HG03432 (cell line): Measurements from ENCODE around the gene ABCA2.
A peak's percentile ranks its signal among the peaks of the same experiment; 100 is the strongest.

Experiments used
- ATAC-seq: cut with Tn5 transposase; IDR thresholded peaks from one replicate; pipeline ENCODE4 v1.9.1; 2021; ENCODE audit warnings: mild to moderate bottlenecking, moderate library complexity; ENCODE audit not compliant: unreplicated experiment

ABCA2 gene

DNA sequence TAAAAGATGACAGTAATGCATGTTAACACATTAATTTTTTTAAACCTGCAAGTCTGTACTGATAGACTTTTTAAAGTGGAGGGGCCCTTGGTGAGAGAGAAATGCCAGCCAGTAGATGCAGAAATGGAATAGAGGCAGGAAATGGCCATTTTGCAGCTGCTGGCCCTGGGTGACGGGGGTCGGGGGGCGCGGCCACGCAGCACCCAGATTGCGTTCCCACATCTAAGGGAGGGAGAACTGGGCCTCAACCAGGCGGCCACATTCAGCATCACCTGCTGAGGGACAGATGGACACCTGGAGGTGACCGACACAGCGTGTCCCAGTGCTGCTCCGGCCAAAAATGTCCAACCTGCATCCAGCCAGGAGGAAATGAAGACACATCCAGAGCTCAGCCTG lies 25.4 kb downstream of the ABCA2 start:
- ATAC-seq = no peak

DNA sequence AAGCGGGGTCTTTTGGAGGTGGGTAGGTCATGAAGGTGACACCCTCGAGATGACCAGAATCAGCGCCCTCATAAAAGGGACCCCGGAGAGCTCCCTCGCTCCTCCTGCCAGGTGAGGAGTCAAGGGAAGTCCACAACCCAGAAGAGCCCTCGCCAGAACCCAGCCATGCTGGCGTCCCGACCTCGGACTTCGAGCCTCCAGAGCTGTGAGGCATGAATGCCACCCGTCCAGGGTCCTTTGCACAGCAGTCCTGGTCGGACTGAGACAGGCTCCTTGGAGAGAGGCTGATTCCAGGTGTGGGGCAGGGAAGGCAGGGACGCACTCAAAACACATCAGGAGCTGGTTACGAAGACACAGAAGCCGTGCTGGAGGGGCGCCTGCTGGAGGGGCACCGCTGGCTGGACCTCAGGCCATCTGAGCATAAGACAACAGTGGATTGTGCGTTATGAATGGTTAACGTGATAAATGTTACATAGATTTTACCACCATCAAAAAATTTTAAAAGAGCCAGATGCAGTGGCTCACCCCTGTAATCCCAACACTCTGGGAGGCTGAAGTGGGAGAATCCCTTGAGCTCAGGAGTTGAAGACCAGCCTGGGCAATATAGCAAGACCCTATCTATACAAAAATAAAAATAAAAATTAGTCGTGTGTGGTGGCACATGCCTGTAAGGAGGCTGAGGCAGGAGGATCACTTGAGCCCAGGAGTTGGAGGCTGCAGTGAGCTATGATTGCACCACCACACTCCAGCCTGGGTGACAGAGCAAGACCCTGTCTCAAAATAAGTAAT lies 26.0 kb downstream of the ABCA2 start:
- no peak for ATAC-seq

DNA sequence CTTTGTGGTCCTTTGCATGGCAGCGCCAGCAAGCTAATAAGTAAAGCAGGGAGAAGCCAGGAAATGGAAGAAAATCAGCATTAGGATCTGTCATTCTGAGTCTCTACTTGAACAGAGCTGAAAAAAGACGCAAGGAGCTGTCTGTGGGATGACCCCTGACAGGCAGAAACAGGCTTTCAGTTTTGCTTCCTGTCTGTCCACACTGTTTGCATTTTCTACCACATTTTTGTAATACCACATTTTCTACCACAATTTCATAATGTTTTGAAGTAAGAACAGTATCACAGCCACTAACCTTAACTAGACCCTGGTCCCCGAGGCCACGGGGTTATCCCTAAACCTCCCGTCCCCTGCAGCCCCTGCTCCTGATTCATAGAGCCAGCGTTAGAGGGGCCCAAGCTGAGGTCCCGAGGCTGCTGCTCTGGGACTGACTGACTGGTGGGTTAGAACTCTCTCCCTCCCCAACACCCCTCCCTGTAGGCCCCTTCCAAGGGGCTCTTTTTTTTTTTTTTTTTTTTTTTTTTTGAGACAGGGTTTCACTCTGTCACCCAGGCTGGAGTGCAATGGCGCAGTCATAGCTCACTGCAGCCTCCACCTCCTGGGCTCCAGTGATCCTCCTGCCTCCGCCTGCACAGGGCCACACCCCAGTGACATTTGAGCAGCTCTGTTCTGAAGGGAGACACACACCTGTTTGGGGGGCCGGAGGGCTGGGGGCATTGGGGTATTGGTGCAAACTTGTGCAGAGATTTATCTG lies 27.7 kb downstream of the ABCA2 start:
- ATAC-seq = no peak

DNA sequence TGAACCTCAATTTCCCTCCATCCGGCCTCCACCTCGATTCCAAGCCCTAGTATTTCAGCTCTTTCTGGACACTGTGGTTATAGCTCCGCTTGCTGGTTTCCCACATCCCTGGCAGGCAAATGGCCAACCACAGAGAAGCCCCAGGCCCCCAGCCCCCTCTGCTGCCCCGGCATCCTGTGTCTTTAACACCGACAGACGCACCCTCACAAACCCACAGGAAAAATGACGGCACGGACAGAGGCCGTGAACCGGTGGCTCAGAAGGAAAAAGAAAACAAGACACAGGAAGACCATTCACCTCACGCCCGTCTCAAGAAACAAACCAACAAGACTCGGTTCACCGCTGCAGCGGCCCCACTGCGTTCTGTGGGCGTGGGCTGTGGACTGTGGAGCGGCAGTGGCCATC lies 30.2 kb downstream of the ABCA2 start:
- ATAC-seq = no peak

DNA sequence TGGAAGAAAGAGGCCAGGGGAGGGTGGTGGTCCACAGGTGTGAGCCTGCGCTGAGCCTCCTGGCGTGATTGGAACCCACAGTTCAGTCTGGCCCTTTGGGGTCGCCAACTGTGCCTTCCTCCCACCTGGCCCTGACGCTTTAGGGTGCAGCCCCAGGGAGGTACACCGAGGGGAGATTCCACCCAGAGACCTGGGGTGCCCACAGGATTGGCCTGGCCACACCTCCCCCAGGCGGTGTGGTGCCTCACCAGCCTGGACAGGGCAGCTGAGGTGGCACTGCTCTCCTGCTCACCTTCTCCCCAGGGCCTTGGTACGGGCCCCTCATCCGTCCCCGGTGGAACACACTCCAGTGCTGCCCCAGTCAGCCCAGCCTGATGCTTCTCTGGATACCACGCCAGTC lies 30.7 kb downstream of the ABCA2 start:
- ATAC-seq = no peak

DNA sequence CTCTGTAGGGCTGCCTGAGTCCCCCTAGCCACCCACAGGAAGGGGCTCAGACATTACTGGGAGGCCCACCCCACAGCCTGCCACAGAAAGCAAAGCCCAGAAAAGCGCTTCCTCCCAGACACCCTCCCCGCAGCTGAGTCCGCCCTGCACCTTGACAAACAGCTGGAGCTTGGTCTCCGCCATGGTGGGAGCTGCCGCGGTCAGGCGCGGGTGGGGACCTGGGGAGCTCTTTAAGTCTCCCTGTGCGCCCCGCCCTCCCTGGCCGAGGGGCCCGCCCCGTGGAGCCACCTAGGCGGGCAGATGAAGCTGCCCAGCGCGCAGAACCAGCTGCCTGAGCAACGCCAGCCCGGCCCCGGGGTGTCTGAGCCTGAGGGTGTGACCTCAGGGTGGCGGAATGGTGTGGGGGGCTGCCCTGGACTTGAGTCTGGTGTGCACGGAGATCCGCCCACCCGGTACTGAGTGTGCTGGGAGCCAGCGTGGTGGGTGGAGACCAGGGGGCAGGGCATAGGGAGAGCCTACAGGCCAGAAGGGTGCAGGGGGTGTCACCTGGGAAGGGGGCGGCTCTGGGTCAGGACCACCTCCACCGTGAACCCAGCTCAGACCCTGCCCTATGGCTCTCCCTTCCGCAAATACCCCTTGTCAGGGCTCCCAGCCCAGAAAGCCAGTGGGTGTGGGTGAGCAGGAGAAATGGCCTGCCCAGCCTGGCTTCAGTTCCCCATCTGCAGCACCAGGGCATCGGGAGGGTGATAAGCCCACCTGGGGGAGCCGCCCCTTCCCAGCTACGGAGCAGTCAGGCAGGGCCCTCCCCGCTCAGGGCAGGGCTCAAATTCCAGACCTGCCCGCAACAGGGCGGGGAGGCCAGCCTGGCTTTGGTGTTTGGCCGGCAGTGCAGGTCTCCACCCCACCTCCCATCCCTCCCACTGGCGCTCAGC lies 31.4 kb downstream of the ABCA2 start, which contains the start of gene CLIC3:
Gene CLIC3, minus strand, starts transcription at position 208 of the 932 bp plus-strand sequence. Its CDS starts 25 bp downstream, at position 183.
- no peak for ATAC-seq

DNA sequence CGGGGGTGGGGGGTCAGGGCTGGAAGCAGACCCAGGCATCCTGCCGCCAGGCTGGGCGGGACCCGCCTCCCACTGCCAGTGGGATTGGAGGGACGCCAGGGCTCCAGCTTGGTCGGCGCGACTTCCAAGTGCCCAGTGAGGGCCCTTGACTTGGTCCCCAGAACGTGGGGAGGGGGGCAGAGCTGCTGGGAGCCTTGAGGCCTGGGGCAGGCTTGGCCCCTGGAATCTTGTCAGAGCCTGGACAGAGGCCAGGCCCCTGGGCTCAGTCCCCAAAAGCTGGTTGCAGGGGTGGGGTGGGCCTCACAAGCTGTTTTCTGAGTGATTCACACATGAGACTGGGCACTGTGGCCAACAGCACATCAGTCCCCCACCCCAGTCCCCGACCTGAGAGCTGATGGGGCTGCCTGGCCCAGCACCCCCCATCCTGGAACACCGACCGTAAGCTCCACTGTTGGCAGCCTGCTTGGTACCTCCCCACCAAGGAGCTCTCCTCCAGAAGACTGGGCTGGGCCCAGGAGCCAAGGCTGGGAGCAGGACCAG lies 32.2 kb downstream of the ABCA2 start:
- ATAC-seq = no peak

DNA sequence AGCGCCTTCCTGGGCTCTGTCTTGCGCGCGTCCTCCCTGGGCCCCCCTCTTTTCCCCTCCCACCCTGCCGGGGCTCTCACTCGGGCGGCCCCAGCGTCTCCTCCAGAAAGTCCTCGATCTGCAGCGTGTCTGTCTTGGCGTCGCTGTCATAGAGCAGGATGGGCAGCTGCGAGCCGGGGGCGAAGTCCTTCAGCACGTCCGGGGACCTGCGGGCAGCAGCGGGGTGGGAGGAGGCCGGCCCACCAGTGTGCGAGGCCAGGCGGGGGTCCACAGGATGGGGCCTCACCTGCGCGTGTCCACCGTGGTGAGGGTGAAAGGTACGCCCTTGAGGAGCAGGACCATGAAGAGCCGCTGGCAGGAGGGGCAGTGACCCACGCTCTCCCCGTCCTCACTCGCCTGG lies 32.7 kb downstream of the ABCA2 start:
- ATAC-seq = no peak

DNA sequence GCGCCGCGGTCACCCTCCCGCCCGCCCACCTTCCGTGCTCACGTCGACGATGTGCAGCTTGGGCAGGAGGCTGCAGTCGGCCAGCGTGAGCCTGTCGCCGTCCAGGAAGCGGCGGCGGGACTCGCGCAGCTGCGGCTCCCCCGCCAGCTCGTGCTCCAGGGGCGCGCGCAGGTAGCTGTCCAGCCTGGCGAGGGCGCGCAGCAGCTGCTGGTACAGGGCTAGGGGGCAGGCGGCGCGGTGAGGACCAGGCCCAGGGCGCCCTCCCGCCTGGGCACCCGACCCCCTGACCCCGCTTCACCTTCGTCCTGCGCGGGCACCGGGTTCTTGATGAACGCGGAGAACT lies 33.2 kb downstream of the ABCA2 start:
- ATAC-seq = no peak

DNA sequence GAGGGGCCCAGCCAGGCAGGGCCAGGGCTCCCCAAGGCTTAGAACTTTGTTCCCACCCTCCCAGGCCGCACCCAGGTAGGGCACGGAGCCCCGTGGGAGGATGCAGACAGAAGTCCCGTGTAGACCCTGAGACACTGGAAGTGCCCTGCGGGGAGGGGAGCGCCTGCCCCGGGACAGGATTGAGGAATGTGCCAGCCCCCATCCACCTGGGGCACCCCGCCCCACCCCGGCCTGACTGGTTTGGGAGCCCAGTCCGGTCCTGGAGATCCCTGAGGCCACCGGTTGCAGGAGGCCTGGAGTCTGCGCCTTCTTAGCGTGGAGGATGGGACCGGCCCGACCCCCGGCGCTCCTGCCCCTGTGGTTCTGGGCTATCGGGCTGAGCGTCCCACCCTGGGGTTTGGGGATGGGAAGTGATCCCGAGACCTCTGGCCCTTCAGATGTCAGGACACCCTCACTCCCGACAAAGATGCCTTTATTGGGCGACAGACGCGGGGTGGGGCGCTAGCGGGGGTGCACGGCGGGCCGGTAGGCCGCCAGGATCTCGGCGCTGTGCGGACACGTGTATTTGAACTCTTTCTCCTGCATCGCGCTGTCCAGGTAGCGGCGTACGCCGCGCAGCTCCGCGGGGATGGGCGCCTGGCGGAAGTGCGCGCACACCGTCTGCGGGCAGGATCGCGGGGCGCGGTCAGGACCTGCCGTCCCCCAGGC lies 33.7 kb downstream of the ABCA2 start:
- ATAC-seq = no peak

DNA sequence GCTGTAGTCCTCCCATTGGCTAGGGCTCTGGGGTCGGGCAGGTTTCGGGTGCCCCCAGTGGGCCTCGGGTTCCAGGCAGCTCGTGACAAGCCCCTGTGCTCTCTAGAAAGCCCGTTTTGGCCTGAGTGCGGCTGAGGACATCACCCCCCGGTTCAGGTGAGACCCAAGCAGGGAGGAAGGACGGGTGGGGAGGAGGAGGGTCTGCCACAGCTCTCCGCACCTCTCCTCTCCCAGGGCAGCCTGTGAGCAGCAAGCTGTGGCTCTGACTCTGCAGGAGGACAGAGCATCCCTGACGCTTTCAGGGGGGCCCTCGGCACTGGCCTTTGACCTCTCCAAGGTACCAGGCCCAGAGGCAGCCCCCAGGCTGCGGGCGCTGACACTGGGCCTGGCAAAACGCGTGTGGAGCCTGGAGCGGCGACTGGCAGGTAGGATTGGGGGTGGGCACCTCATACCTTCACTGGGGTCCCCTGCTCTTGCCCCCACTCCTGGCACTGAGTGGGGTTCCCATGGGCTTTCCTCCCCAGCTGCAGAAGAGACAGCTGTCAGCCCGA lies 35.1 kb downstream of the ABCA2 start:
- ATAC-seq = no peak

DNA sequence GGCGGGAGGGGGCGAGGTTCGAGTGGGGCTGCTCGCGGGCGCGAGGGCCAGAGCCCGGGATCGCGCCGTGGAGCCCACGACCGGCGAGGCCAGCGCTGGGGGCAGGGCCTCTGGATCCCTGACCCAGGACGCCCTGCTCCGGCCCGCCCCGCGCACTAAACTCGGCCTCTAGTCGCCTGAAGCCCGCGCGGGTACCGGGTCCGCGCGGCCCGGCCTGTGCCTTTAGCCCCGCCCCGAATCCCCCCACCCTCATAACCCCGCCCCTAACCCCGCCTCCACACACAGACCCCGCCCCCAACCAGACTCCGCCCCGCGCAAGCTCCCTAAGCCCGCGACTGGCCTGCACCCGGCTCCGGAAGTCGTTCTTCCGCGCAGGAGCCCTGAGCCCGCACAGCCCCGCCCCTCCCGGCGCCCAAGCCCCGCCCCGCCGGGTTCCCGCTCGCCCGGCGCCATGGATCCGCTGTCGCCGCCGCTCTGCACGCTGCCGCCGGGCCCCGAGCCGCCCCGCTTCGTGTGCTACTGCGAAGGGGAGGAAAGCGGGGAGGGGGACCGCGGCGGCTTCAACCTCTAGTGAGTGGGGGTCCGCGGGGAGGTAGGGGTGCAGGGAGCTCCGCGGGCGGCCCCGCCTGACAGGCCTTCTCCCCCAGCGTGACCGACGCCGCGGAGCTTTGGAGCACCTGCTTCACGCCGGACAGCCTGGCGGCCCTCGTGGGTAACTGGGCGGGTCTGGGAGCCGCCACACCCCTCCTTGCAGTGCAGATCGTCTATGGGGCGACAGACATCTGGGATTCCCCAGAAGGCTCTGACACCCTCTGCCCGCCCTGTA lies 35.8 kb downstream of the ABCA2 start, which contains the start of gene PAXX:
Gene PAXX, plus strand, starts transcription at position 430 of the 826 bp plus-strand sequence. Its CDS starts 22 bp downstream, at position 452.
- peak; percentile 74 for ATAC-seq

DNA sequence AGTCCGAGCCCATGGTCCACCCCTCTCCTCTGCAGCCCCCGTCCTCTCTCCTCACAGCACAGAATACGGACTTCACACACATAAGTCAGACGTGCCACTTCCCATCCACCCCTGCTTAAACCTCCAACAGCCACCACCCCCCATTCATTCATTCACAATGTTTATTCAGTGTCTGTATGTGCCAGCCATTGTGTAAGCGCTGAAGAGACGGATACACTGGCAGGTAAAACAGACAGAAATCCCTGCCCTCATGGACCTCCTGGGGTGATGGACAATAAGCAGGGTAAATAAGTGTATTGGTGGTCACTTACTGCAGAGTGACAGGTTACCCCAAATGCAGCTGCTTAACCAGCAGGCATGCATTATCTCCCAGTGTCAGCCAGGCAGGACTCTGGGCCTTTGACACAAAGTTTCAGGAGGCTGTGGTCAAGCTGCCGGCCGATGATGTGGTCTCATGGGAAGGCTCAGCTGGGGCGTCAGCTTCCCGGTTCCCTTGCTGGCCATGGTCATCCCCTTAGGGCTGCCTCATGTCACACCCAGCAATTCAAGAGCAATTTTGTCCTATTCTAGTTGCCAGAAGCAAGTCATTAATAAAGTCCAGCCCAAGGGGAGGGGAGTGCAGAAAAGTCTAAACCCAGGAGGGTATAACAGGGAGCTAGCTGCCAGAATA lies 37.7 kb downstream of the ABCA2 start:
- ATAC-seq = no peak

DNA sequence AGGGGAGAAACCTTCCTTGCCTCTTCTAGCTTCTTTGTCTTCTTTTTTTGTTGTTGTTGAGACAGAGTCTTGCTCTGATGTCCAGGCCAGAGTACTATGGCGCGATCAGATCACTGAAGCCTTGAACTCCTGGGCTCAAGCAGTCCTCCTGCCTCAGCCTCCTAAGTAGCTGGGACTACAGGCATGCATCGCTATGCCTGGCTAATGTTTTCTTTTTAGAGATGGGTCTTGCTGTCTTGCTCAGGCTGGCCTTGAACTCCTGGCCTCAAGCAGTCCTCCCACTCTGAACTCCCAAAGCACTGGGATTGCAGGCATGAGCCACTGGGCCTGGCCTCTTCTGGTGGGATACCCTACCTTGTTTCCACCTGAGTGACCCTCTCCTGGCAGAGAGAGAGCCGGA lies 39.2 kb downstream of the ABCA2 start:
- no peak for ATAC-seq

DNA sequence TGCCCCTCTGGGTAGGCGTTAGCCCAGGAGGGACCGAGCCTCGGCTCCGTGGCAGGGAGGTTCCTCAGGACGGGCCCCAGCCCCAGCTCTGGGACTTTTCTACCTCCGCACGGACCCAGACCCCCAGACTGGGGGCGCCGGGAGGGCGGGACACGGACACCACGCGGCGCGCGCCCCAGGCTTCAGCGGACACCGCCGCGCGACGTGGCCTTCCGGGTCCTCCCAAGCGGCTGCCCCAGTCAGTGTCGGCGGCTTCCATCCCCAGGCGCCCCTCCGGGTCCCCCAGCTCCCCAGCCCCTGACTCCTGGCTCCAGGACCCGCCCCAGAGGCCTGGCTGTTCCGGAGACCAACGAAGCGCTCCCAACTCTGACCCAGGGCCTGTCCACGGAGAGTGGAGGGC lies 42.2 kb downstream of the ABCA2 start:
- ATAC-seq = no peak

DNA sequence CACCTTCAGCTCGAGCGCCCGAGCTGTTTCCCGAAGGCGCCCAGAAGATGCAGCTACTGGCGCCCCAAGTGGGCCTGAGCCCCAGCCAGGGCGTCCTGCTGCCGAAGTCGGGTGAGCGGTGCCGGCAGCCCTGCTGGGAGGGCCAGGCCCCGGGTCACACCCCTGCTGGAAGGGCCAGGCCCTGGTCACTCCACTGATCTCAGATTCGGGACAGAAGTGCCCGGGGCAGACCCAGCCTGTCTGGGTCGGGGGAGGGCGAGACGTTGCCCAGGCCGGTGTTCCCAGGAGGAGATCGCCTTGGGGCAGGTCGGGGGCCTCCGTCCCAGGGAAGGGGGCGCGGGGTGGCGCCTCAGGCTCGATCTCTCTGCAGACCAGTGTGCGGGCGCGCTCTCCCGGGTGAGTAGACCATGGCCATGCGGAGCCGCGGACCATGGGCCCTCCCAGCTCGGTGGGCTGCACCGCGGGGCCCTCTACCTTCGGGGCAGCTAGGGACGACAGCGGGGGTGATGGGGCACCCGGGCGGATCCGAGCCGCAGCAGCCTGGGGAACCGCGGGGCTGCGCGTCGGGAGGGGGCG lies 42.9 kb downstream of the ABCA2 start:
- ATAC-seq = no peak

DNA sequence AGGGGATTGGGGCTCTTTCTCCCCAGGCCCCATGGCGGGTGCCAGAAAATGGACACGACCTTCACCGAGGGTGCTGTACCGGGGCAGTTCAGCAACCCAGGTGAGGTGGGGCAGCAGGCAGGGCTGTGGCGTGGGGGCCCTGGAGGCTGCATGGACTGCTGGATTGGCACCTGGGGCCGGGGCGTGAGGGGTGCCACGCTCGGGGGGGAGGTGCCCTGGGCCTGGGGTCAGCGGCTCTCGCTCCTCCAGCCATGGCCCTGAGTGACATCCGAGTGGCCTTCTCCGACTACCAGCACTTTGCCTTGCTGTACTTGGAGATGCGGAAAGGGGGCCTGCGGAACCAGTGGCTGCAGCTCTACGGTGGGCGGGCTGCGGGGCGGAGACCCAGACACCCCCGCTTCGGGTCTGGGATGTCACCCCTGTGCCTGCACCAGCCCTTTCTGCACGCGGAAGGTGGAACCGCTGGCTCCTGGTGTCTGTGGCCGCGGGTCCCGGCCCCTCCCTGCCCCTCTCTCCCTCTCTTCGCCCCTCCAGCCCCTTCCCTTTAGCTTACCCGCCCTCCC lies 43.5 kb downstream of the ABCA2 start:
- ATAC-seq = no peak
